ENCODE results near the gene PTH2R. TPM values are rescaled to one million over a fixed set of nuclear protein-coding genes. Genes with fewer than 3 reads are reported as not detected.

The PTH2R gene
- polyA plus RNA-seq, 1 of the 3 experiments (the other 2 are of a cell fraction), result 4.0 TPM

GRCh38 chr2:208467564-208467963 is 61.0 kb downstream of the PTH2R start:
- Histone ChIP-seq H3K4me1 (ENCODE audit: control insufficient read depth in 1 of 2, insufficient read depth in 2 of 2, low read depth in 1 of 2, low read length in 1 of 2) (no peaks in the 10 kb centered on the region), H3K4me2 (no peak overlapping the region), H3K79me2 (ENCODE audit: insufficient read depth) (no peaks in the 10 kb centered on the region), H3K36me3 (replicated peaks in 1 of 2; ENCODE audit: control insufficient read depth in 1 of 2, insufficient read depth in 2 of 2, low read length in 1 of 2) (no peaks in the 10 kb centered on the region), H2AFZ (ENCODE audit: low read depth) (no peak overlapping the region), H4K20me1 (ENCODE audit: insufficient read depth) (no peaks in the 10 kb centered on the region), H3K9me2 (no peaks in the 10 kb centered on the region), H3K9me3 (no peaks in the 10 kb centered on the region), H3K4me3 (ENCODE audit: low read depth in 2 of 2, low read length in 1 of 2) (no peak overlapping the region), H3F3A (replicated peaks; ENCODE audit: insufficient read depth) (no peaks in the 10 kb centered on the region), H3K27me3 (ENCODE audit: insufficient read depth) (no peaks in the 10 kb centered on the region), H3K9ac (no peak overlapping the region), H3K27ac (ENCODE audit: low read depth in 2 of 2, low read length in 1 of 2) (no peak overlapping the region)
- POLR2A ChIA-PET, result no interaction called here
- DNase-seq, result no peak
- 80% methylated on average over 1 of the region's 1 CpG for WGBS (ENCODE audit: low lambda C conversion rate)
- CTCF ChIA-PET, result no interaction called here
- TF ChIP-seq SMC3 (IDR thresholded peaks at IDR 0.05; ENCODE audit: low read depth, low read length), result no peak
- no peak for TF ChIP-seq GABPA (IDR thresholded peaks at IDR 0.05; ENCODE audit: low read depth)
- TF ChIP-seq POLR2AphosphoS5 (IDR thresholded peaks at IDR 0.05; ENCODE audit: low read depth, low read length), result no peak
- TF ChIP-seq MEF2A (IDR thresholded peaks at IDR 0.05; ENCODE audit: borderline replicate concordance, low read depth), result no peak
- TF ChIP-seq TEAD4 (IDR thresholded peaks at IDR 0.05; ENCODE audit: borderline replicate concordance, insufficient read depth), result no peak
- TF ChIP-seq REST (IDR thresholded peaks at IDR 0.05; ENCODE audit: low read depth, low read length), result no peak
- TF ChIP-seq MXI1 (IDR thresholded peaks at IDR 0.05; ENCODE audit: low read depth, low read length), result no peak
- no peak for TF ChIP-seq NFIC (IDR thresholded peaks at IDR 0.05; ENCODE audit: borderline replicate concordance)
- no peak for TF ChIP-seq IRF3 (IDR thresholded peaks at IDR 0.05; ENCODE audit: low read depth, low read length)
- no peak for TF ChIP-seq RAD21 (IDR thresholded peaks at IDR 0.05; ENCODE audit: low read length)
- TF ChIP-seq CTCF (IDR thresholded peaks at IDR 0.05), result no peak
- TF ChIP-seq EP300 (IDR thresholded peaks at IDR 0.05; ENCODE audit: borderline replicate concordance in 1 of 2, low read depth in 1 of 2, low read length in 1 of 2), result no peak
